NCI-H748 (cell line): ENCODE measurements around the gene CALR3.
"Not testable (repeated sequence)": the region's sequence is repeated elsewhere in the genome, so short reads cannot be mapped to it uniquely, and the experiment has no call there.

Experiments used
- DNase-seq: peaks from one replicate; lab custom pipeline; 2025; ENCODE audit not compliant: unreplicated experiment; lab: John Stamatoyannopoulos, UW

CALR3 gene, protein sequence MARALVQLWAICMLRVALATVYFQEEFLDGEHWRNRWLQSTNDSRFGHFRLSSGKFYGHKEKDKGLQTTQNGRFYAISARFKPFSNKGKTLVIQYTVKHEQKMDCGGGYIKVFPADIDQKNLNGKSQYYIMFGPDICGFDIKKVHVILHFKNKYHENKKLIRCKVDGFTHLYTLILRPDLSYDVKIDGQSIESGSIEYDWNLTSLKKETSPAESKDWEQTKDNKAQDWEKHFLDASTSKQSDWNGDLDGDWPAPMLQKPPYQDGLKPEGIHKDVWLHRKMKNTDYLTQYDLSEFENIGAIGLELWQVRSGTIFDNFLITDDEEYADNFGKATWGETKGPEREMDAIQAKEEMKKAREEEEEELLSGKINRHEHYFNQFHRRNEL

DNA sequence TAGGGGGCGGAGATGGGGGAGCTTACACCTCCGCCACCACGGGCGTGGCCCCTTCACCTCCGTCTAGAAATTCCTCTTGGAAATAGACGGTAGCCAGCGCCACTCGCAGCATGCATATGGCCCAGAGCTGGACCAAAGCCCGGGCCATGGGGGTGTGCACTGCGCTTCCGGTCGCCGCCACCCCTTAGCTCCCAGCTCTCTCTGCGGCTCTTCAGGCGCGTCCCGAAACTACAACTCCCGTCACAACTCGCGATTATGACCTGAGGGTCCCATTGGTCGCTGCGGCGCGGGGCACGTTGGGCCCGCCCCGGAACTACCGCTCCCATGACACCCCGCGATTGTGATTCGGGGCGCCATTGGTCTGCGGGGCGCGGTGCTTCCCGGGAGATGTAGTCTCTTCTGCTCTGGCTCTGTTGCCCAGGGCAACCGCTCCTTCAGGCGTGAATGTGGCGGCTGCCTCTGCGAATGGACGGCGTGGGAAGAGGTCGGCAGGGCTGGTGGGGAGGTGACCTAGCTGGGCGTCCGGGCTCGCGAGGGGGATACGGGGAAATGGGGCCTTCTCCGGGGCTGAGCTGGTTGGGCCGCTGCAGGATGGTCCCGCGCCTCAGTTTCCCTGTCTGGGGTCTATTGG, at the start of gene CALR3, which contains the start of gene C19orf44:
TSS of gene CALR3 (minus strand) at position 186 of the 631 bp plus-strand sequence. CDS start at position 148, 38 bp downstream.
TSS of gene C19orf44 (plus strand) at position 413 of the 631 bp plus-strand sequence. CDS start 4,399 bp downstream, outside the sequence.
- peak; percentile 98 for DNase-seq

DNA sequence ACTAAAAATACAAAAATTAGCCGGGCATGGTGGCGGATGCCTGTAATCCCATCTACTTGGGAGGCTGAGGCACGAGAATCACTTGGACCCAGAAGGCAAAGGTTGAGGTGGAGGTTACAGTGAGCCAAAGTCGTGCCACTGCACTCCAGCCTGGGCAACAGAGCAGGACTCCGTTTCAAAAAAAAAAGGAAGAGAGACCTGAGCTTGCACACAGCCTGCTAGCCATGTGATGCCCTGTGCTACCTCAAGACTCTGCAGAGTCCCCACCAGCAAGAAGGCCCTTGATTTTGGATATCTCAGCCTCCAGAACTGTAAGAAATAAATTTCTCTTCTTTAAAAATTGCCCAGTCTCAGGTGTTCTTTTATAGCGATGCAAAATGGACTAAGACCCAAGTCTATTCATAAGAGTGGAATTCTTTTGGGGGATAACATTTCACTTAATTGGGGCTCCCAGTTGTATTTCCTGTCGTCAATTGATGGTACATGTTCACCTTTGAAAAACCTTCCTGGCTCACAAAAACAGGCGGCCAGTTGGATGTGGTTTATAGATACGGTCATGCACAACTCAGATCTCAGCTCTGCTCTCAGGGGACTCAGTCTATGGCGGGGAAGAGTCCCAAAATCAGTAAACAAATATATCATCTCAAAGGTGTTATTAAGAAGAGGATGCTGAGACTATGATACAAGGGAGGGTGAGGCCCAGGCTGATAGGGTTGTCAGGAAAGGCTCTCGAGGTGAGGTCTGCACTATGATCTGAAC, 48.7 kb upstream of the CALR3 start:
- DNase-seq, result no peak

DNA sequence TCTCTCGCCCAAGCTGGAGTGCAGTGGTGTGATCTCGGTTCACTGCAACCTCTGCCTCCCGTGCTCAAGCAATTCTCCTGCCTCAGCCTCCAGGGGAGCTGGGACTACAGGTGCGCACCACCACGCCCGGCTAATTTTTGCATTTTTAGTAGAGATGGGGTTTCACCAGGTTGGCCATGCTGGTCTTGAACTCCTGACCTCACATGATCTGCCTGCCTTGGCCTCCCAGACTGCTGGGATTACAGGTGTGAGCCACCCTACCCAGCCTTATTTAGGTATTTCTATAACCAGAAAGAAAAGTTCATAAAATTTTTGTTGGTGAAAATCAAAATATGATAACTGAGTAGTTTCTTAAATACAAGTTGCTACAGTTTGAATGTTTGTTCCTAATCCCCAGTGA, 47.8 kb upstream of the CALR3 start:
- DNase-seq, result not testable (repeated sequence)

DNA sequence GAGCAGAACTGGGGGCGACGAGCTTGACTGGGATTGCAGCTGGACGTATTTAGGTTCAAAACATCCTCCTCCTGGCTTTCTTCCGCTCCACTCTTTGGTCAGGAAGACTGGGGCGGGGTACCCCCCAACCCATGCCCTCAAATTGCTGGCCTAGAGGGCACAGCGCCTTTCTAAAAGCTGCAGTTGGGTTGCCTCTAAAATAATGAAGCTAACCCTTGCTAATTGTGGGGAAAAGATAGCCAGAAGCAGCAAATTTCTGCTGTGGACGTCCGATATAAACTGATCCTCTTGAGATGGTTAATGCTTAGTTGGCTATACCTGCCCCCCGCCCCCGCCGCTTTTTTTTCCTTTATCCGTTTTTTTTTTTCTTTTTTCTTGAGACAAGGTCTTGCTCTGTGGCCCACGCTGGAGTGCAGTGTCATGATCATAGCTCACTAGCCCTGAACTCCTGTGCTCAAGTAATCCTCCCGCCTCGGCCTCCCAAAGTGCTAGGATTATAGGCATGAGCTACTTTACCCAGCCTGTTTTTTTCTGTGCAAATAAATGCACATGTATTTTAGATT, 47.0 kb upstream of the CALR3 start:
- DNase-seq, result no peak

DNA sequence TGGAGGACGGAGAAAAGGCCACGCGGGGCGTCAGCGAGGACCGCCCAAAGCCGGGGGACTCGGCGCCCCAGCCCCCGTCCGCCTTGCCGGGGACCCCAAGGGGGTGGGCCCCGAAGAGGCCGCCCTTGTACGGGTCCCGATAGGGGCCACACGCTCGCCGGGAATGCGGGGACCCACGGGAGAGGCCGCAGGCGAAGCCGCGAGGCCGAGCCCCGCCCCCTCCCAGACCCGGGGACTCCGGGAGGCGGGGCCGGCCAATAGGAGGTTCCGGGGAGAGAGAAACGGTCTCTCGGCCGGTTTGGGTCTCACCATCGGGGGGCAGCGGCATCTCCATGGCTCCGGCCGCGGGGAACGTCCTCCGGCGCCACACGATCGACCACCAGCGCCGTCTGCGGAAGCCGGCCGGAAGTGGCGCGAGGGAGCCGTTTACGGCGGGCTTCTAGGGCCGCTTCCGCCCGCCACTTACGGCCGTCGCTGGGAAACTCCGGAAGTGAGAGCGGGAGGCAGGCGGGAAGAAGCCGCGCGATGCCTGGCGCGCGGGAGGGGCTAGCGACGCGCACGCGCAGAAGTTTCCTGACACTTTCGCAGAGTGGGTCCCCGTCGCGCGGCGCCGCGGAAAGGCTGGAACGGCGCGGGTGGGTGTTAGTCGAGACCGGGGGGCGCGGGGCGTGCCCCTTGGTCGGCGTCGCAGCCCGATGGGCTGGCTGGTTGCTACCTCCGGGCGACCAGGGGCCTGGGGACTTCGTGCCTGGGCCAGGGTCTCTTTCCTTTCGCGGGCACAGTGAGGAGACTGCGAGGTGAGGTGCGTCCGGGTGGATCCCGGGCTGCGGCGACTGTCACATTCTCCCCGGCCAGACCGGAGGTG, 46.3 kb upstream of the CALR3 start, which contains the start of gene CHERP:
TSS of gene CHERP (minus strand) at position 393 of the 865 bp plus-strand sequence. CDS start at position 334, 59 bp downstream.
- DNase-seq, result peak; percentile 94

DNA sequence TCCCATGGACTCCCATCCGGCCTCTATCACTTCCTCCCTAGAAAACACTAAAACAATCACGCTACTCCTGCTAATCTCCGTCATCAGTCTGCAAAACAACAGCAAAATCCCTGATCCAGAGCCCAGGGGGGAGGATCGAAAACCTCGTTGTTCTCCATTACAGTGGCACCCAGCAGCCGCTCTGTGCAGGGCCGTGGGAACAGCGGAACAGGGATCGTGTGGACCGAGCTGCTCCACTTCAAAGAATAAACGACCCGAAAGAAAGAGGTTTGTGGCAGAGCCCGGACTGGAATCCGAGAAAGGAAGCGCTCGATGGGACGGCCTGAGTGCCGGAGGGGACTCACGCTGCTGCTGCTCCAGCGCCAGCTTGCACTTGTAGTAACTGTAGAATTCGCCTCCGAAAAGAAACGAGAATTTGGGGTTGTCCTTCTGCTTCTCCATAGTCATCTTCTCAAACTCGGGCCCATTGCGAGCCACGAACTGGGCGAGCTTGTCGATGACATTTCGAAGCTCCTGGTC, 45.6 kb upstream of the CALR3 start:
- DNase-seq, result no peak

DNA sequence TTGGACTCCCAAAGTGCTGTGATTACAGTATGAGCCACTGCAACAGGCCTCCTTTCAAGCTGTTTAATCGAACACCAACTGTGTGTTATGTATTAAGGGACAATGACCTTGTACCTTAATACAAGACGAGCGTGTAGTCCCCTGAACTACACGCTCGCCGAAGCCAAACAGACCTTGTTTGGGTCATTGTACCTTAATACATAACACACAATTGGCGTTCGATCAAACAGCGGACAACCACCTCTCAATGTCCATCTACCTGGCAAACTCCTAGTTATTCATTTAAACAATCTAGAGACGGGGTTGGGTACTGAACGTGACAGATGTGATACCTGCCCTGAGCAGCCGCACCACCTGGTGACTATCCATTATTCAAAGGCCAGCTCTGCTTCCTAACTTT, 45.0 kb upstream of the CALR3 start:
- DNase-seq, result no peak

DNA sequence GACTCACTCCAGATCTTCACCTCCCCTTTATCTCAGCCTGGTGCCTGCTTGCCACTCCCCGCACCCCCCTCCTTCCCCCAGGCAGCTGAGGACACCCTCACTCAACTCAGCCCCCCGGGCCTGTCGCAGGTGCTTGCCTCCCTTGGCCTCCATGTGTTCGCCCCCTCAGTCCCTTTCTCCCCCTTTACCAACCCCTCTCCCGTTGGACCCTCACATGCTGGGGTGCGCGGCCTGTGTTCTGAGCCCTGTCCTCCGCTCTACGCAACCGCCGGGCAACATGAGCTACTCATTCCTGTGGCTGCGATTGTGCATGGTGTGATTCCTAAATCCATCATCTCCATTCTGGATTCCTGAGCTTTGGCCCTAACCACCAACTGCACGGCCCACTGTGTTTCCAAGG, 41.1 kb upstream of the CALR3 start:
- DNase-seq, result no peak

DNA sequence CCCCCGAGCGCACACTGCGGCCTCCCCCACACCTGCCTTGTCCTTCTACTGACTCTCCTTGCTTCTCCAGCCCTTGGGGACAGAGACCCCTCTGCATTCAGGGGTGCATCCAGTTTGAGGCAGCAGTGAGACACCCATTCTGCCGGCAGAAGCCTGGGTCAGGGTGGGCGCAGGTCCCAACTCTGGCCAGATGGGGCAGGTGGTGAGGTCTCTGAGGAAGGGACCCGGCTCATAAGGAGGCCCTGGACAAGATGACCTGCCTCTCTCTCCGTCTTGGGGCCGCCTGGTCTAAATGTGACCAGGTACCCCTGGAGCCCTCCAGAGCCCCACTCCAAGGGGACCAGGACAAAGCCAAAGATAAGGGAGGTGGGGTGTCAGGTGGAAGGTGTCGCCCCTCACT, 40.2 kb upstream of the CALR3 start:
- no peak for DNase-seq

DNA sequence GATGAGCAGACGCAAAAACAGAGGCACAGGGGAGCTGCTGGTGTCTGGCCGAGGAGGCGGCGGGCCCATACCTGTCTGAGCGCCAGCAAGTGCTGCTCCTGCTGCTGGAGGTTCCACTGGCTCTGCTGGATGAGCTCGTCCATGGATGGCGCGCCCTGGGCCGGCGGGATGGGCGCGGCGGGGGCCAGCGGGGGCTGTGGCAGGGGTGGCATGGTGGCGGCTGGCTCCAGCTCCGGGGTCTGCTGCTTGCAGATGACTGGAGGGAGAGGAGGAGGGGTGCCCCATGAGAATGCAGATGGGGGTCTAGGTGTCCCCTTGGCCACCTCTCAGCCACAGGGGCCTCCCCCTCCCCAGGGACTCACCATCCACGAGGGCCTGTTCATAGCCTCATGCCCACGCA, 39.4 kb upstream of the CALR3 start:
- no peak for DNase-seq

DNA sequence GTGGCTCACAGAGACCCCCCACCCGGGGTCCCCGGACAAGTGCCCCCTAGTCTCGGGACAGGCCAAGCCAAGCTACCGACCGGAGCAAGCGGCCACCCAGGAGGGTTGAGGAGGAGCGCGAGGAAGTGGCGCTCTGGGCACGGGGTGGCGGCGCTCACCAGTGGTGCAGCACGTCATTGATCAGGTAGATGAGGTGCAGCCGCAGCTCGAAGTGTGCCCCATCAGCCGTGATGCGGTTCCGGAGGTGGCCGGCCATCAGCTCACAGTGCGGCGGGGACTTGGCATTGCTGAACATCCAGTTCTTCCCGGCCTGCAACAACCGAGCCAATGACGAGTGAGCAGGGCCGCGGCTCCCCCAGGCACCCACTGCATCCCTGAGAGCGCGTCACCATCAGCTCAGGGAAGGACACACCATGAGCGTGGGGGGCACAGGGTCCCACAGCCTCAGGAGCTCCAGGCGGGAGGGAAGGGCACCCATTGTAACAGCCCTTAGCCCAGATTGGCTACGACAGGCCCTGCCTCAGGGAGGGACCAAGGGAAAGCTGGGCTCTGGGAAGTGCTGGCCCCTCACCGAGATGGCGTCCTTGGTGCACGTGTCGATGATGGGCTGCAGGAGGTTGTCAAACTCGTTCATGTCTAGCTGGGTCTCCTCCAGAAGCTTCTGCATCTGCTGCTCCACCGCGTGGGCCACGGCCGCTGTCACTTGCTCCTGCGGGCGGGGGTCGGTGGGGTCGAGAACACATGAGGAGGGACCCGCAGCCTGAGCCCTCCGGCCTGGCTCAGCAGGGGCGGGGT, 36.7 kb upstream of the CALR3 start:
- DNase-seq, result no peak

DNA sequence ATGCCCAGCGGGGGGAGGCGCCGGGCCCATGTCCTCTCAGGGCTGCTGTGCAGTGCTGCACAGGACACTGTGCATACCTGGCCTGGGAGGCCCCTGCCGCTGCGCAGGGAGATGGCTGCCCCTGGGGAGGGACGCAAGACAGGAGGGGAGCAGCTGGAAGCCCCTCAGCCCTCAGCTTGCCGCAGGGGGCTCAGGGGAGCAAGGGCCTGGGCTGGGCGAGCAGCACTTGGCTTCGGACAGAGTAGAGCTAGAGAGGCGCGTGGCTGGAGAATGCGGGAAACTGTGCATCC, 35.4 kb upstream of the CALR3 start:
- no peak for DNase-seq

DNA sequence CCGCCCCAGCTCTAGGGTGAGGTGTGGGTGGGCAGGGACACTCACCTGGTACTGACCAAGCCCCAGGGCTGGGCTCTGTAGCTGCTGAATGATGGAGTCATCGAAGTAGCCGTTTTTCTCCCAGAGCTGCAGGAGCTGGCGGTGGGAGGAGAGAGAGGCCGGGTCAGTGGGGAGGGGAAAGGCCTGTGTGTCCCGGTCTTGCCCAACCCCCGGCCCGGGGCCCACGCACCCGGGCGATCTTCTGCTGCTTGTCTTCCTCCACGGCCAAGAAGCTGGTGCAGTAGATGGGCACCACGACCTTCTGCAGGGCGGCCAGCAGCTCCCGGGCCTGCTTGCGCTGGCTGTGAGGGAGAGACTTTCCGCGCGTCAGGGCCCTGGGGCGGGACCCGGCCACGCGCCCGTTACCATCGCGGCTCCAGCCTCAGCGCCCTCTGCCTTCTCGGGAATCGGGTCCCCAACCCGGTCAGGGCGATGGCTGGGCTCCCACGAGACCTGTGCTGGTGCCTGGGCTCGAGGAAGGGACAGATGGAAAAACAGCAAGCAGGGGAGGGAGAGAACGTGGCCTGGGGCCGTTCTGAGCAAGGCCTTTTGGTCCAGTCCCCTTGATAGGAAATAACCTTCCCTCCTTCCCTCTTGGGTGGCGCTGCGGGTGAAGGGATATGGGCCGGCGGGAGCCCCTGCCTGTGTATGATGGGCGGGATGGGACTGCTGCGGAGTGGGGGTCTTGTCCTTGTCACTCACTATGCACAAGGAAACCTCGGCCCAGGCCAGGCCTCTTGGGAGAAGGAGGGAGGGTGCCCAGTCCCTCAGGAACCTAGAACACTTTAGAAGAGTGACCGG, 34.8 kb upstream of the CALR3 start:
- DNase-seq, result no peak

DNA sequence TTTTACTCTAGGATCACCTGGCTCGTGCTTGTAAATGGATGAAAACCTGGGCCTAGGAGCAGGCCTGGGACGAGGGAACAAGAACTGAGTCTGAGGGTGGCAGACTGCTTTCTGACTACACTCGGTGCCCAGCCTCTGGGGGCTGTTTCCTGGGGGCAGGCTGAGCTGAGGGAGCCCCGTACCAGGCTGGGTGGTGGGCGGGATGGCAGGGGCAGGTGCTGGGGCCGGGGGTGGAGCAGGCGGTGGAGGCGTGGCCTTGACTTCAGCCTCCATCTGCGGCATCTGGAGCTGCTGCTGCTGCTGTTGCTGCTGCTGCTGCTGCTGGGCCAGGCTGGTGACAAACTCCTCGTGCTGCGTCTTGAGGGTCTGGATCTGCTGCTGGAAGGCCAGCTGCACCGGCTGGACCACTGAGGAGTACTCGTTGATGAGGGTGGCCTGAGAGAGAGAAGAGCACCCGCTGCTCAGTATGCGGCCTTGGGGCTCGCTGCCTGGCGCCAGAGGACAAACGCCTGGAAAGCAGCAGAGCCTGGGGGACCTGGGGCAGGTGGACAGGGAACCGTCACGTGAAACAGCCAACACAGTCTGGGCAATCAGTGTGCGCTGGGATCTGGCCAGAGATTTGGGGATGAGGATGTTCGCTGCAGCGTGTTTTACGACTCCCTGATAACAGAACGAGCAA, 33.6 kb upstream of the CALR3 start:
- no peak for DNase-seq

DNA sequence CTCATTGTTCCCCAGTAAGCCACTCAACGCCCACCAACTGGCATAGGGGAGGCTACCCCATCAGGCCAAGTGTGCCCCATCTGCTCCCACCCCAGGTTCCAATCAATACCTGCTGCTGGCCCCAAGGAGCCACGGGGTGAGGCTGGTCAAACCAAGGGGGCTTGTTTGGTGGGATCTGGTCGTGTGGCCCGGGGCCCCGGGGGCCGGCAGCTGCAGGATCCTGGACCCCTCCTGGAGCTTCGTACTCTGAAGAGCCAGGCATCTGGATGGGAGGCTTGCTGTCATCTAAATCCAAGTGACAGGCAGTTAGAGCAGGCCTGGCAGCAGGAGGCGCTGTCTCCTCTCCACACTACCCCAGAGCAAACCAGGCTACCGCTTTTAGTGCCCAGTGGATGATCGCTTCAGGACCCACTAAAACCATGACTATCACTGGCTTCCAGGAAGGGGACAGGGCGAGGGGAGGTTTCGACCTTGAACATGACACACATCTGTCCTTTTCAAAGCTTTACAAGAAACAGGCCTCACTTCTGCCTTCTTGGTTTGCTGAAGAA, 32.1 kb upstream of the CALR3 start:
- no peak for DNase-seq

DNA sequence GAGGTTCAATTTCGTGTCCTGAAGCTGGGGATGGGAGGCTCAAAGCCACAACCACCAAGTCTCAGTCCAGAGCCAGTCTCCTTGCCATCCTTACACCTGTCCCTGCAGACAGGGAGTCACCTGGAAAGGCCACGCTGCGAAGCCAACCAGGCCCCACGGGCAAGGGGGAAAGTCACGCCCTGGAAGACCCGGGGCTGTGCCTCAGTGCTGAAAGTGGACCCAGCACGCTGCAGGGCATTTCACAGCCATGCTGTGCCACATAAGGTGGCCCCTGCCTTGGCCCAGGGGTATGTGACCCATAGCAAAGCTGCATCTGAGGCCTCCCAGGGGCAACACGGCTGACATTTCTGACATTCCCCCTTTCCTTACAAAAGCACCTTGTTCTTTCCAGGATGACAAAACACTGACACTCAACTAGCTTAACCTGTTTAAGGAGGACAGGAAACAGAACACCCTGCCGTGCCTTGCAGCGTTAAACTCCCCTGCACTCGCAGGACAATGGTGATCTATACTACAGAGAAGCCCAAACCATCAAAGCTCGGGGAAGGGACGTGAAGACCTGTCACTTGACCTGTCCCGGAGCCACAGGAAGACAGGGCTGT, 31.5 kb upstream of the CALR3 start:
- no peak for DNase-seq

DNA sequence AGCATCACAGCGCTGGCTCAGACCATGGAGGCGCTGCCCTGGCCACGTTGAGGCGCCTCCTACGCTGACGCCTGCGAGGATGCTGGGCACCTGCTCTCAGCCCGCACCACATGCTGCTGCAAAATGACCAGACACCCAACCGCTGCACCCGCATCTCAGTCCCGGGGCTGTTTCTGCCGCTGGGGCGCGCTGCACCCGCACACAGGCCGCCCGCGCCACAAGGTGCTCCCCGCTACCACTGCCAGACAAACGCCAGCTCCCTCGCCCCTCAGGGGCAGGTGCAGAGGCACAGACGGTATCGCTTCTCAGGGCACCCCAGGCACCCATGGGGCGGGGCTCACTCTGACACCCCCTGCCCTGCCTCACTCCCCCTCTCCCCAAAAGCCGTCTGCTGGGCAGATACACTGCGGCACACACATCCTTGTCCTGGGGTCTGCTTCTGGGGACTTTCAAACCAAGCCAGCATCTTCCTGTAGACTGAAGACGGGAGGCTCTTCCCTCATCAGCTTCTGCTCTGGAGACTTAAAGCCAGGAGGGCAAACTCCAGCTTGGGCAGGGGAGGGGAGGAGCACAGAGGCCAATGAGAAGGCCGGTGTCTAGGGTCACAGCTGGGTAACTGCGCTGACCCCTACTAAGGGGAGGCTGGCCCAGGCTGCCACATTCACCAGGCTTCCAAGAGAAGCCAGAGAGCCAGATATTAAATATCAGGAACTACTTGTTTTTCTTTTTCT, 29.9 kb upstream of the CALR3 start:
- no peak for DNase-seq
